Ishikawa (cell line): ENCODE measurements around the gene ZNF485.

Experiments used
- CEBPB ChIP-seq: IDR thresholded peaks from 2 replicates; pipeline ENCODE4 v1.6.1; 2012
- CREB1 ChIP-seq: IDR thresholded peaks from 2 replicates; pipeline ENCODE4 v1.6.1; 2012; ENCODE audit warnings: low read depth
- EGR1 ChIP-seq: IDR thresholded peaks from 2 replicates; pipeline ENCODE4 v1.6.1; 2012
- EP300 ChIP-seq: IDR thresholded peaks from 2 replicates; pipeline ENCODE4 v1.6.1; 2012; ENCODE audit warnings: borderline replicate concordance
- FOXM1 ChIP-seq: IDR thresholded peaks from 2 replicates; pipeline ENCODE4 v1.6.1; 2012; ENCODE audit warnings: low read depth, borderline replicate concordance
- MAX ChIP-seq: IDR thresholded peaks from 2 replicates; pipeline ENCODE4 v1.6.1; 2012
- NFIC ChIP-seq: IDR thresholded peaks from 2 replicates; pipeline ENCODE4 v1.6.1; 2012
- RAD21 ChIP-seq: IDR thresholded peaks from 2 replicates; pipeline ENCODE4 v1.6.1; 2012; ENCODE audit warnings: low read depth
- REST ChIP-seq: IDR thresholded peaks from 2 replicates; pipeline ENCODE4 v1.6.1; 2012; ENCODE audit warnings: low read depth, mild to moderate bottlenecking
- TAF1 ChIP-seq: IDR thresholded peaks from 2 replicates; pipeline ENCODE4 v1.6.1; 2012; ENCODE audit warnings: low read depth, mild to moderate bottlenecking
- TCF12 ChIP-seq: IDR thresholded peaks from 2 replicates; pipeline ENCODE4 v1.6.1; 2012; ENCODE audit warnings: low read depth
- TEAD4 ChIP-seq: IDR thresholded peaks from 2 replicates; pipeline ENCODE4 v1.6.1; 2012
- USF1 ChIP-seq: IDR thresholded peaks from 2 replicates; pipeline ENCODE4 v1.6.1; 2012
- YY1 ChIP-seq: IDR thresholded peaks from 2 replicates; pipeline ENCODE4 v1.6.1; 2012; ENCODE audit warnings: low read depth
- ZBTB7A ChIP-seq: IDR thresholded peaks from 2 replicates; pipeline ENCODE4 v1.6.1; 2012; ENCODE audit warnings: low read depth

The ZNF485 gene

GRCh38 chr10:43576062-43576461 is 30.2 kb upstream of the ZNF485 start:
- no peak for TF ChIP-seq EGR1

GRCh38 chr10:43576580-43576979 is 29.7 kb upstream of the ZNF485 start:
- no peak for TF ChIP-seq EP300
- TF ChIP-seq TEAD4: no peak
- no peak for TF ChIP-seq ZBTB7A
- no peak for TF ChIP-seq USF1
- no peak for TF ChIP-seq EGR1
- TF ChIP-seq TAF1: no peak
- no peak for TF ChIP-seq MAX
- TF ChIP-seq CEBPB: no peak
- TF ChIP-seq YY1: no peak
- TF ChIP-seq RAD21: no peak
- no peak for TF ChIP-seq TCF12
- TF ChIP-seq FOXM1: no peak
- TF ChIP-seq NFIC: no peak
- TF ChIP-seq CREB1: no peak
- TF ChIP-seq REST: no peak

- TF ChIP-seq REST: no peak
- TF ChIP-seq FOXM1: no peak
- no peak for TF ChIP-seq EGR1
- no peak for TF ChIP-seq TCF12
- TF ChIP-seq CEBPB: no peak
- no peak for TF ChIP-seq YY1
- TF ChIP-seq MAX: no peak
- TF ChIP-seq EP300: no peak
- TF ChIP-seq USF1: no peak
- TF ChIP-seq TAF1: no peak
- TF ChIP-seq NFIC: no peak
- no peak for TF ChIP-seq CREB1
- TF ChIP-seq RAD21: no peak
- no peak for TF ChIP-seq TEAD4
- no peak for TF ChIP-seq ZBTB7A
Observed at GRCh38 chr10:43584051-43584450, 22.2 kb upstream of the ZNF485 start.

GRCh38 chr10:43585046-43585445 is 21.2 kb upstream of the ZNF485 start:
- TF ChIP-seq NFIC (no peak), USF1 (no peak), YY1 (no peak), ZBTB7A (no peak), TEAD4 (no peak), REST (no peak), RAD21 (no peak), EP300 (no peak), CREB1 (no peak), EGR1 (no peak), FOXM1 (no peak), TCF12 (no peak), MAX (no peak), TAF1 (no peak), CEBPB (no peak)
